Measurements from ENCODE around the gene NPLOC4. TPM values are rescaled to one million over a fixed set of nuclear protein-coding genes. Genes with fewer than 3 reads are reported as not detected.

The NPLOC4 gene
- total RNA-seq, 4 donors from 2014 or later = 14.6 to 86.3 (median 30.9) TPM

- Histone ChIP-seq H3K27me3 (peaks cover 0 to 5% of the 10 kb centered on the region in 2 donors), H3K4me3 (no peak overlapping the region), H3K27ac (no peak overlapping the region), H3K36me3 (no peaks in the 10 kb centered on the region), H3K9me3 (no peaks in the 10 kb centered on the region), H3K4me1 (peaks cover 0 to 3% of the 10 kb centered on the region in 2 donors)
- no peak for DNase-seq
- TF ChIP-seq POLR2A (IDR thresholded peaks at IDR 0.05) (no peak), CTCF (IDR thresholded peaks at IDR 0.05) (no peak)
- intact Hi-C loops (cut with DNase I; ENCODE audit: low total_unique reads) = no loop called here
These were observed 112.1 kb downstream of the NPLOC4 start for GRCh38 chr17:81524865-81525159.

GRCh38 chr17:81524039-81524864 lies 112.7 kb downstream of the NPLOC4 start:
- intact Hi-C loops (cut with DNase I; ENCODE audit: low total_unique reads) = no loop called here
- peaks cover 0 to 8% of the 10 kb centered on the region in 2 donors for H3K4me1 ChIP-seq

GRCh38 chr17:81523402-81524038 lies 113.4 kb downstream of the NPLOC4 start:
- peaks cover 0 to 5% of the 10 kb centered on the region in 2 donors for H3K27me3 ChIP-seq
- H3K27ac ChIP-seq = no peak overlapping the region
- TF ChIP-seq CTCF (IDR thresholded peaks at IDR 0.05) = no peak
- TF ChIP-seq POLR2A (IDR thresholded peaks at IDR 0.05) = no peak
- intact Hi-C loops (cut with DNase I; ENCODE audit: low total_unique reads) = no loop called here
- no peak for DNase-seq
- H3K4me3 ChIP-seq = no peak overlapping the region
- H3K4me1 ChIP-seq = peaks cover 0 to 14% of the 10 kb centered on the region in 2 donors
- no peaks in the 10 kb centered on the region for H3K9me3 ChIP-seq
- no peaks in the 10 kb centered on the region for H3K36me3 ChIP-seq

More at GRCh38 chr17:81524039-81524864, 112.7 kb downstream of the NPLOC4 start:
- no peak for DNase-seq
- Histone ChIP-seq H3K4me3 (no peak overlapping the region), H3K27ac (no peak overlapping the region), H3K9me3 (no peaks in the 10 kb centered on the region), H3K36me3 (no peaks in the 10 kb centered on the region), H3K27me3 (peaks cover 0 to 5% of the 10 kb centered on the region in 2 donors)
- TF ChIP-seq POLR2A (IDR thresholded peaks at IDR 0.05) (no peak), CTCF (IDR thresholded peaks at IDR 0.05) (no peak)

GRCh38 chr17:81522491-81523401 lies 114.2 kb downstream of the NPLOC4 start:
- intact Hi-C loops (cut with DNase I; ENCODE audit: low total_unique reads) = no loop called here
- Histone ChIP-seq H3K36me3 (no peaks in the 10 kb centered on the region), H3K4me3 (no peak overlapping the region), H3K4me1 (peaks cover 0 to 15% of the 10 kb centered on the region in 2 donors), H3K27ac (no peak overlapping the region), H3K27me3 (peaks cover 0 to 5% of the 10 kb centered on the region in 2 donors), H3K9me3 (no peaks in the 10 kb centered on the region)
- DNase-seq = no peak
- TF ChIP-seq POLR2A (IDR thresholded peaks at IDR 0.05) (no peak), CTCF (IDR thresholded peaks at IDR 0.05) (no peak)

Measured in uterus (tissue), 4 donors.